HTR-8/SVneo (cell line): Measurements from ENCODE around the gene HECTD2.
A peak's percentile ranks its signal among the peaks of the same experiment; 100 is the strongest.
"Not testable (repeated sequence)": the region's sequence is repeated elsewhere in the genome, so short reads cannot be mapped to it uniquely, and the experiment has no call there.

Source experiments
- DNase-seq: peaks from one replicate; pipeline ENCODE4 v3.0.0; 2011; ENCODE audit warnings: low spot score, mixed read lengths; ENCODE audit not compliant: insufficient read length
- FAIRE-seq: peaks from 2 replicates; lab custom pipeline; 2011; peaks lifted over from hg19 to GRCh38; lab: Jason Lieb, UNC

The HECTD2 gene

DNA sequence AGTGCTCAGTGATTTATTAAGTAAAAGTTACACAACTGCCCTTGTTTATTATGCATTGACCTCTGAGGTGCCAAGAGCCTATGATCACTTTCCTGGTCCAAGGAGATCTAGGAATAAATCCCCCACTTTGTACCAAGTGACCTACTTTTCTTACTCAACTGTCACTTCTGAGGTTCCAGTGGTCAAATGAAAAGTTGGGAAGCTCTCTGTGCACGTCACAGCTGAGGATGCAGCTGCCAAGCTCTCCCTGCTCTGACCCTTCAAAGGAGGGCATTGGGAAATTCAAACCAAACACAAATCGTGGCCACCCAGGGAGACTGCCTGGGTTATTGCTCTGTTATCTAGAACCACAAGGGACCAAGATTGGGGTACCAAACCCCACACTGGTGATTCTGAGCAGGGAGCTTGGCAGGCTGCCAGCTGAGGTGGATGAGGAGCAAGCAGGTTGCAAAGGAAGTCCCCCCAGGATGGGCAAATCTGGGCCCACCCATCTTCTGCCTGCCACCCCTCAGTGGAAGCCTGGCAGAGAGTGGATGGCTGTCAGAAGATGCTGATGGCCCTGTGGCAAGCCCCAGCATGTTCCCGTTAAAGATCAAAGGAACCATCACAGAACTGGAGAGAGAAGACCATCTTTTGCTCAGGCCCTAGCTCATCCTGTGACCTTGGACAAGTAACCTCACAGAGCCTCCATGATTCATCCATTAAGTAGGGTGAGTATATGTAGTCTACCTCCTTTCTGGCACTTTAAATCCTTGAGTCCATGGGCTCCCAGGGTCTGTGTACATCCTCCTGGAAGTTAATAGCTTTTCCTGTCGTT, 116.0 kb downstream of the HECTD2 start:
- FAIRE-seq: no peak

DNA sequence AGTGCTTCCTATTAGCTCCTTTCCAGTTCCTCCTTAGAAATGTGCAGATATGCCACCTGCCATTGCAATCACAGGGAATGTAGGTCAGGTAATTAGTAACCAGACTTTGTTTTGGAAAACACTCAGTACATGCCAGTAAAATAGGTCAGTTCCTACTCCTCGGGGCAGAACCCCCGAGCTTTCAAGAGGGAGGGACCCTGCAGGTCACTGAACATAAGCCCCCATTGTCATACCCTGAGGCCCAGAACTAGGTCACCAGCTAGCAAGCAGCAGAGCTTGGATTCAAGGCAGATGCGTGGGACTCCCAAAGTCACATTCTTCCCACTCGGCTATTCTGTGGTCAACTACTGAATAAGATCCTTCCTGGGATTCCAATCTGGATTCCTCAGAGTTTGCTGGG, 117.9 kb downstream of the HECTD2 start:
- FAIRE-seq: no peak

More for the DNA sequence above, 116.0 kb downstream of the HECTD2 start:
- no peak for DNase-seq

DNA sequence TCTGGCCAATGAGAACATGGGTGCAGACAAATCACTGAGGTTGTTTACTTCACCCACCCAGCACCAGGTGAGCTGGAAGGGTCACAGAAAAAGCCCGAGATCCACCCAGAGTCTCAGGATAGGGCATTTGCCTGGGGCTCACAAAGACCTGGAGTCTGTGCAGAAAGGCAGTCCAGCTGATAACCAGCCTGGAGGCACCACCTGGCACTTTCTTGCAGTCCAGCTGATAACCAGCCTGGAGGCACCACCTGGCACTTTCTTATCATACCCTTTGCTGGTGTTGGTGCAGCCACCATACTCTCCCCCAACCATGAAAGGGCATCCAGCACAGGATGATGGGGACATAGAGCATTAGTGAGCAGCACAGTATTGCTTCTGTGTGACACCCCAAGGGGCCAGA, 118.6 kb downstream of the HECTD2 start:
- no peak for FAIRE-seq
- no peak for DNase-seq

More for the DNA sequence above, 117.9 kb downstream of the HECTD2 start:
- DNase-seq: no peak

DNA sequence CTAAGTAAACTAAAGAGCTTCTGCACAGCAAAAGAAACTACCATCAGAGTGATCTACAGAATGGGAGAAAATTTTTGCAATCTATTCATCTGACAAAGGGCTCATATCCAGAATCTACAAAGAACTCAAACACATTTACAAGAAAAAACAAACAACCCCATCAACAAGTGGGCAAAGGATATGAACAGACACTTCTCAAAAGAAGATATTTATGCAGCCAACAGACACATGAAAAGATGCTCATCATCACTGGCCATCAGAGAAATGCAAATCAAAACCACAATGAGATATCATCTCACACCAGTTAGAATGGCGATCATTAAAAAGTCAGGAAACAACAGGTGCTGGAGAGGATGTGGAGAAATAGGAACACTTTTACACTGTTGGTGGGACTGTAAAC, 124.6 kb downstream of the HECTD2 start:
- DNase-seq, FAIRE-seq: not testable (repeated sequence)

DNA sequence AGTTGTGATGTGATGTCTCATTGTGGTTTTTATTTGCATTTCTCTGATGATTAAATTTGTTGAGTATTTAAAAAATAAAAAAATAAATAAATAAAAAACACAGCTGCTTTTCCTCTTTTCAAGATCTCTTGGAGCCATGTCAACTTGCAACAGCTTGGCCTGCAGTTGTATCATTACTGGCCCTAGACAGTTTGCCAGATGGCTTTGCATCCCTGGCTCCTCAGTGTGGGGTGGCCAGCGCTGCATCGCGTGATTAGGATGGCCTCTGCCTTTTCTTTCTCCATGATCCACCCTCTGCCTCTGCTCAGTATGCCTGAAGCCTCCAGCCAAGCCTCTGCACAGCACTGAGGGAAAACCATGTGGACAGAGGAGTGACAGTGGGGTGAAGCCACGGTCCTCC, 126.0 kb downstream of the HECTD2 start:
- no peak for DNase-seq
- no peak for FAIRE-seq

DNA sequence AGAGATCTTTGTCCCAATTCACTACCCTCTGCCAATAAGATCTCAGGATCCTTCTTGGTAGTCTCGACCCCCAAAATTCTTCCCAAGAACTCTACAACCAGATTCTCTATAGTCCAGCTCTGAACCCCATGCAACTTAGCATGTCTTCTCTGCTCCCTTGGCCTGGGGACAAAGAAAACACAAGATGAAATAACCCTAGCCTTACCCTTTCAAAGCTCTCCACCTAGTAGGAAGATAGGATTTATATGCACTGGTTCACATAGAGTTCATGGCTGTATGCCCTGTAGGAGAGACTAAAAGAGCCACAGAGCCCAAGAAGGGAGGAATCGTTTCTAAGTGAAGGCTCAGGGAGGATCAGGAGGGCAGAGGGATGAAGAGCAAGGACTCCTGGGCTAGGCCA, 126.6 kb downstream of the HECTD2 start:
- FAIRE-seq (no peak), DNase-seq (no peak)

DNA sequence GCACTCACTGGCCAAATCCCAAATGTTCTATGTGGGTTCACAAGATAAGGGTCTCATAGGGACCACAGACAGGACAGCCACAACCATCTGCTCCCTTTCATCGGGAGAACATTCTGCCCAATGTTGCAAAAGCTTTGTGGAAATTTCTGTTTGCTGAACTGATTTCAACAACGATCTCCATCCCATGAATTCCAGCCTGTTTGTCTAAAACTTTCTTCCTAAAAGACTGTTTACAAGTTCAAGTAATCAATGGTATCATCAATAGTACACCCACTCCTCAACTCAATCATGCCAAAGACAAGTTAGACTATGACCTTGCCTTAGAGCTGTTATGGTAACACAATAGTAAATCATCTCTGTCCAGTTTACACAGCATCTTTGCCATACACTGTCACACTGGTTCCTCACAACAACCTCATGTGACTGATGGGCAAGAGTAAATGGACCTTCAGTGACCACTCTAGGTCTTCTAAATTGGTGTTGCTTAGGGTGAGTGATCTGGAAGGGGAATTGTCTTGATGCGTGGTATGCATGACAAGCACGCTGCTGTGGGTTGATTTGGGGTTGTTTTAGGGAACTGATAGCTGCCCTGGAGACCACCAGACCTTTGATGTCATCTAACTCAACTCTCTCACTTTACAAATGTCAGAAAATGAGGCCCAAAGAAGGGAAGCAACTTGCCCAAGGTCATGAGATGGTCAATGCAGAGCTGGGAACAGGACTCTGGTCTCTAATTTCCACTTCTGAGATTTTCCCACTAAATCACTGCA, 127.7 kb downstream of the HECTD2 start:
- DNase-seq: no peak
- FAIRE-seq: no peak

DNA sequence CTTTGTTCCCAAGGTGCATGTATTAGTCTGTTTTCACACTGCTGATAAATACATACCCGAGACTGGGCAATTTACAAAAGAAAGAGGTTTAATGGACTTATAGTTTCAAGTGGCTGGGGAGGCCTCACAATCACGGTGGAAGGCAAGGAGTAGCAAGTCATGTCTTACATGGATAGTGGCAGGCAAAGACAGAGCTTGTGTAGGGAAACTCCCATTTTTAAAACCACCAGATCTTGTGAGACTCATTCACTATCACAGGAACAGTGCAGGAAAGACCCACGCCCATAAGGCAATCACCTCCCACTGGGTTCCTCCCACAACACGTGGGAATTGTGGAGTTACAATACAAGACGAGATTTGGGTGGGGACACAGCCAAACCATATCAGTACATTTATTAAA, 129.8 kb downstream of the HECTD2 start:
- no peak for DNase-seq
- FAIRE-seq: no peak

DNA sequence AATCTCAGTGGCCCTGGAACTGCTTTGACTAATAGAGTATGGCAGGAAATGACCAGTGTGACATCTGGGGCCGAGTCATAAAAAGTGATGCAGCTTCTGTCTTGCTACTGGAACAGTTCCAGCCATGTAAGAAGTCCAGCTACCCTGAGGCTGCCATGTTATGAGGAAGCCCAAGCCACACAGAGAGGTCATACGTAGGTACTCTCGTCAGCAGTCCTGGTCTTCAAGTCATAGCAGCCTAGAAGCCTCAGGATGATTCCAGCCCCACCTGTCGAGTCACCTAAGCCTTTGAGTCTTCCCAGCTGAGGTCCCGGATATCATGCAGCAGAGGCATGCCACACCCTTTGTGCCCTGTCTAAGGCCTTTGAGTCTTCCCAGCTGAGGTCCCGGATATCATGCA, 130.6 kb downstream of the HECTD2 start:
- DNase-seq: no peak
- FAIRE-seq: no peak

DNA sequence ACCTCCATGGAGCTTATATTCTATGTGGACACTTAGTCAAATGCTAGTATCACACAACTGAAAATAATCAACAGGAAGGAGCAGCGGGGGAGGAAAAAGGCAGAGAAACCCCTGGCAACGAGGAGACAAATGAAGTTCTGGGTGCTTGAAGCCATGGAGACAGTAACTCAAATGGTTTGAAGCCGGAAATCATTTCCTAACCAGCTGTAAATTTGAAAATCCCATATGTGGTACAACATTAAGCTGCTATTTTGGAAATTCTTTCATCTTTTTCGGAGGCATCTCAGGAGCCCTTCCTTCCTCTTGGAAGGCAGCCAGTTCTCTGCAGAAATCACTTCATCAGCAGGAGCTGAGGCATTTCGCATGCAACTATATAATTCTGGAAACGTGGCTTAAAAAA, 131.3 kb downstream of the HECTD2 start:
- FAIRE-seq (no peak), DNase-seq (no peak)

DNA sequence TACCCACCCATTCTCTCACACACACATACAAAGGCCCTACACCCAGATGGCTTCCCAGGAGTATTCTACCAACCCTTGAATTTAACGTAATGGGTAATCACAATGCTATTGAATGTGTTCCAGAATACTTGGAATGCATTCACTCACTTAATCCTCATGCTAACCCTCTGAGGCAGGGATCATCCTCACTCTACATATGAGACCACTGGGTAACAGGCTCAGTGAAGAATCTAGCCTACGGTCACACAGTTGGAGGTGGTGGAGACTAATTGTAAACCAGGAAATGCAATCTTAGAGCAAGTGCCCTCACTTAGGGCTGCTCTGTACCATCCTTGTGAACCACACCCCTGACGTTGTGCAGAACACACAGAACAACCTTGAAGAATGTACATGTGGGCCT, 135.2 kb downstream of the HECTD2 start:
- no peak for DNase-seq
- FAIRE-seq: no peak

DNA sequence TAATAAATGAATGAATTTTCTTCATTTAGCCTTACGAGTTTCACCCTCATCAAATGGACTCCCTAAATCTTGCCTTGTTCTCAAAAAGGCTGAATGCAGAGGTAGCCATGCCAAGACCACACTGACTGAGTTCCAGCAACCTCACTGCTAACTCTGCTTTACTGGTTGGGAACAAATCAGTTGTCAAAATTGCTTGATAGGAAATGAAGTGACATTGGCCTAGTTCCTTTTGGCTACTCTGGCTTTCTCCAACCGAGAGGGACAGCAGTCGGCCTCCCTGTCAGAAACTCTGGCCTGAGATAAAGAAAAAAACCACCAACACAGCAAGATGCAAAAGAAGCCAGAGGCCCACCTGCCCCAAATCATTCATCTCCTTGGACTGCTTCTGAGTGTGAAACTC, 135.7 kb downstream of the HECTD2 start:
- DNase-seq: no peak
- no peak for FAIRE-seq

DNA sequence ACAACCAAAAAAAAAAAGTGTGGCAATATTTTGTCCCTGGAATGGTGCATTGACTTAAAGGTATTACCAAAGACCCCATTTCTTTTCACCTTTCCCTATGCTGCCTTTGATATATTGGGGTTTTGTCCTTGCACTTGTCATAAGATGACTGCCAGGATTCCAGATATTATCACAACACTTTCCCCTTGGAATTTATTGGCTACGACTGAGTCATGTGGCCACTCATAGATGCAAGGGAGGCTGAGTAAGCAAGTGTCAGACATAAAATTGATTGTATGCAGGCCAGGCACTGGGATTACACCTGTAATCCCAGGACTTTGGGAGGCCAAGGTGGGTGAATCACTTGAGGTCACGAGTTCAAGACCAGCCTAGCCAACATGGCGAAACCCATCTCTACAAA, 139.1 kb downstream of the HECTD2 start:
- no peak for DNase-seq
- FAIRE-seq: peak; percentile 51

DNA sequence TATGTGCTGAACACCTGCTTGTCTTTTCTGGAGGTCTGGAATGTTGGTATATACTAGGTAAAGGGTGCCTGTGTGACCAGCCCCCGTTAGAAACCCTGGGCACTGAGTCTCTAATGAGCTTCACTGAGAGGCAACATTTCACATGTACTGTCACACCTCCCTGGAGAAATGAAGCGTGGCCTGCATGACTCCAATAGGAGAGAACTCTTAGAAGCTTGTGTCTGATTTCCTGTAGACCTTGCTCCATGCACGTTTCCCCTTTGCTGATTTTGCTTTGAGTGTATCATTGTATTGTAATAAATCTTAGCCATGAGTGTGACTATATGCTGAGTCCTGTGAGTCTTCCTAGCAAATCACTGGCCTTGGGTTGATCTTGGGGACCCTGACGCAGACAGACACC, 139.9 kb downstream of the HECTD2 start:
- FAIRE-seq (no peak), DNase-seq (no peak)

DNA sequence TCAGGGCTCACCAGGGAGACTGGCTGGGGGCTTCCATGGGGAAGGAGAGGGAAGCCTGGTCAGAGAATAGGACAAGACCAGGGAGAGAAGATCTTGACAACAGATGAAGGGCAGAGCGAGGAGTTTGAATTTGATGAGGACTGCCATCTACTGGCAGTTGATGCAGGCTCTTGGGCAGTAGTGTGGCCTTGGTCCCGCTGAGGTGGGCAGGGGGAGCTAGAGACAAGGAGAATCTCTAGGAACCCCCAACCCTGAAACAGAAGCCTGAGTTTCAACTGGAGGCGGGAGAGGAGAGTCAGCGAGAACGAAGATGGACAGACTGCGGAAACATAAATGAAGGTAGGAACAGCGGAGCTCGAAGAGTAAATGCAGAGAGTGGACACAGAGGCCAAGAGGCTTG, 141.7 kb downstream of the HECTD2 start:
- peak; percentile 59 for DNase-seq

DNA sequence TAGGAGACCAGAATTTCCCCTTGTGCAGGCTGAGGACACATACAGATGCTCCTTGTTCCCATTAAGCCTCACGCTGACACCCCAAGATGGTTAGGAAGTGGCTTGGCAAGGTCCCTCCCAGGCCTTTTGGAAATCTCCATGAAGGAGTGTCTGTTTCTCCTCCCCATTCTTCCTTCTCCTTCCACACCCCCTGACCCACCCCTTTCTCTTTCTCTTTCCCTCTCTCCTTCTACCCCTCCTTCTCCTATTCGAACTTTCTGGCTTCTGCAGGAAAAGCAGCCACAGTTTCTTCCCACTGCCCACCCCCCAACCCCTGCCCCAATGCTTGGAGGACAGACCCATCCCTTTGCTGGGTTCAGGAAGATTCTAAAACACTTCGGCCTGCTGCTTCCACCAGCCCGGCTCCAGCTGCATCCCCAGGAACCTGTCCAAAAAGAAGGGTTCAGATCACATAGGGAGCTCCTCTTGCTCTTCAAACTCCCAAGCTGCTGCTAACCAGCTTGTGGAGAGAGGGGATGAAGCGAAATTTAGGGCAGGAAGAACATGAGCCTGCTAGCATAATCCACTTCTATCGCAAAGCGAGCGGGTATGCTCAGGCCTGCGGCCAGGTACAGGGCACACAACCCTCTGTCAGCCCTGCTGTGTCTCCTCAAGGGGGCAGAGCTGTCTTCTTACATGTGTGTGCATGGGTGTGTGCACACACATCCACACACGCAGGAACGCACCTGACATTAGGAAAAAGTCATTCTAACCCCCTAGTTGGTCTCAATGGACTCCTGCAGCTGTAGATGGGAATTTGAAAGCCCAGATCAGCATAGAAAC, 142.3 kb downstream of the HECTD2 start:
- DNase-seq (no peak), FAIRE-seq (no peak)

More for the DNA sequence above, 141.7 kb downstream of the HECTD2 start:
- FAIRE-seq: no peak

DNA sequence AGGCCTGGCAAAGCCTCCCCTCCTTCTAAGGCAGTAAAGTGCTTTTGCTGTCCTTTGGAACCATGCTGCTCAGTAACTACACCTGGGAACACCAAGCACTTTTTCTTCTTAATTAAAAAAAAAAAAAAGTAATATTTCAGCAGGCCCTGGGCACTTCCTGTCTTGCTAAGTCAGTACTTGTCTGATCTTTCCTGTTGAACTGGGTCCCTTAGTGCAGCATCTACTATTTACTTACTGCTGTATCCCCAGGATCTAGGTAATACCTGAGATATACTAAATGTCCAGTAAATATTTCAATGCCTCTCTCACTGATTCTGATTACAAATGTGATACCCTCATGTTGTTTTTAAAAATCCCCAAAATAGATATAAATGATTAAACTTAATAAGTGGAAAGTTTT, 145.3 kb downstream of the HECTD2 start:
- DNase-seq: no peak
- no peak for FAIRE-seq

DNA sequence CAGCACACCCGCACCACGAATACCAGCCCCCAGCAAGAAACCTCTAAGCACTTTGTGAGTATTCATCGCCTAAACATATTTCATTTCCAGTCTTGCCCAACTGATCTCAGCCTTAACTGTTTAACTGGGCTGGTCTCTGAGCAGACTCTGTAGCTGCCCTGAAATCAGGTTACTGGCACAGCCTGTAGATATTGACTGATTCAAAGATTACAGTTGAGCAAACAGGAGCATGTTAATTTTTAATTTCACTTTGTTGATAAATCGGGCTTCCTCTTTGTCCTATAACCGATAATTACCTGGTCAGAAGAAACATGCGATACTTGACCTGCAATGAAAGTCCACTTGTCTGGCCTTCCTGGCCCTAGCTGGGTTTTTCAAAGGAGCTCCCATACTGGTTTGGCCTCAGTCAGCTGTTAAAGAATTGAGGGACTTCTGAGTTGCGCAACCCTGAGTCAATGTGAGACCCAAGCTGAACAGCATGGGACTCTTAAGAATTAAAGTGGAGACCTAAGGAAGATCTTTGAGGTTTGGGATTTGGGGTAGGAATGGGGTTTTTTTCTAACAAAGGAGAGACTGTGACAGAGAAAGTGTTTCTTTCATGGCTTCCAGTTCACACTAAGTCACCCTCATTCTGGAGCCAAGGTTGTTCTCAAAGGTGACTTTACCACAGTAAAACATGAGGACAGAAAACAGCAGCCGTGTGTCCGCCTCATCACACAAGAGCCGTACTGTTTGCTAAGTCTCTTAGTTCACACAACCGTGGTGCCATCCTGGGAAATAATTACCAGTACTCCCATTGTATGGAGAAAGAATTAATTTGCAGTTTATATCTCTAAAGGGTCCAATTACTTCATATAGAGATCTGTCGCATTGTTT, 146.8 kb downstream of the HECTD2 start:
- no peak for DNase-seq
- no peak for FAIRE-seq

DNA sequence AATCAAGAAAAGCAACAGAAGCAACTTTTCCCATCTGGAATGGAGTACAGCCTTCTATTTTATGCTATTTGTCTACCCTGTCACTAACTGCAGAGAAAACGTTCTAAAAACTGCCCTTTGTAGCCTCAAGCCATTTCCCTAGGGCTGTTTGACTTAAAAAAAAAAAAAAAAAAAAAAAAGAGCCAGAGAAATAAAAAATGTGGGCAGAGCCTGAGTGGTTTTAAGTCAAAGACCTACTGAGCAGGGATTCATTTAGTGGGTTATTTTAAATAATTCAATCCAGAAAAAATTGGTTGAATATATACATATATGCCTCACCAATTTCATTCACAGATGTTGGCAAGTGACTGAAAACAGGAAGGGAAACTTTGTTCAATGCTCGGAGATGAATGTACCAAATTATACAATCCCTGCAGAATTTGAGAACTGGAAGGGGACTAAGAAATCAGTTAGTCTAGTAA, 147.5 kb downstream of the HECTD2 start:
- FAIRE-seq (no peak), DNase-seq (no peak)

DNA sequence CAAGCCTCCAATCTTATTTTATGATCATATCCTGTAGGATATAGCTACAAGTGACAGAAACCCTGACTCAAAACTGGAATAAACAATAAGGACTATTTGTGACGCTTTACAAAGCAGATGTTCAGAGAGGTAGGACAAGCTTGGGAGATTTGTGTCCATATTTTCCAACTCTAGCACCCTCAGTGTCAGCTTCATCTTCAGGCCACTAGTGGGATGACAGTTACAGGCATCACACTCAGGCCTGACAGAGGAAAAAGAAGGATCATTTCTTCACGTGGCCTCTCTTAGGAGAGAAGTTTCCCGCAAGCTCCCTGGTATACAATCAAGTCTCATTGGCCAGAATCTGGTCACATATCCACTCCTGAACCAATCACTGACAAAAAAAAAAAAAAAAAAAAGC, 148.3 kb downstream of the HECTD2 start:
- no peak for FAIRE-seq

More for the DNA sequence above, 148.3 kb downstream of the HECTD2 start:
- no peak for DNase-seq
